NCI-H1436 treated with DMSO at 0.1 percent for 48 hours (cell line): ENCODE results near the gene TBC1D28.
"Not testable (repeated sequence)": the region's sequence is repeated elsewhere in the genome, so short reads cannot be mapped to it uniquely, and the experiment has no call there.

Experiments used
- DNase-seq: peaks from one replicate; lab custom pipeline; 2025; lab: John Stamatoyannopoulos, UW

TBC1D28 gene

GRCh38 chr17:18644291-18644690 is at the start of gene TBC1D28:
Gene TBC1D28, minus strand, starts transcription at chr17:18644391. Its CDS starts 3,039 bp downstream, at chr17:18641352.
- not testable (repeated sequence) for DNase-seq

DNA sequence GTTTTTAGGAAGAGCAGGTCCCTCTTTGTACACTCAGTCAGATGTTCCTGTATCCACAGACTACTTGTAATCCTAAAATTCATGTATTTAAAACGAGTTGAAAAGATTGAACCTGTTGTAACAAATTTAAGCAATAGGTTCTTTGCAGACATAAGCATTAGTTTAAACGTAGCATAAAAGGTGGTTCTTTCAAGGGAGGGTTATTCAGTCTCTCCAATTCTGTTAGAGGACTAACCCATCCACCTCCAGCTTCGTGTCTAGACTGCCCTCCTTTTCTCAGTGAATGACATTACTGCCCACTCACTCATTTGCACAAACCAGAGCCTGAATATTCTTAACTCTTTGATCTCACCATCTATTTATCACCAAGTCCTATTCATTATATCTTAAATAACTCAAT is 38.5 kb upstream of the TBC1D28 start:
- not testable (repeated sequence) for DNase-seq

GRCh38 chr17:18681767-18682571 is 37.8 kb upstream of the TBC1D28 start, which contains the start of gene FOXO3B:
Gene FOXO3B, minus strand, starts transcription at chr17:18682314. Its CDS starts 663 bp downstream, at chr17:18681651.
- peak; percentile 87 for DNase-seq

DNA sequence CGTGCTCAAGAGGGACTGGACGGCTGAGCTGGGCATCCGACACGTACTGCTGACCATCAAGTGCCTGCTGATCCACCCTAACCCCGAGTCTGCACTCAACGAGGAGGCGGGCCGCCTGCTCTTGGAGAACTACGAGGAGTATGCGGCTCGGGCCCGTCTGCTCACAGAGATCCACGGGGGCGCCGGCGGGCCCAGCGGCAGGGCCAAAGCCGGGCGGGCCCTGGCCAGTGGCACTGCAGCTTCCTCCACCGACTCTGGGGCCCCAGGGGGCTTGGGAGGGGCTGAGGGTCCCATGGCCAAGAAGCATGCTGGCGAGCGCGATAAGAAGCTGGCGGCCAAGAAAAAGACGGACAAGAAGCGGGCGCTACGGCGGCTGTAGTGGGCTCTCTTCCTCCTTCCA is 33.2 kb upstream of the TBC1D28 start:
- DNase-seq, result not testable (repeated sequence)

GRCh38 chr17:18676928-18677327 is 32.7 kb upstream of the TBC1D28 start:
- not testable (repeated sequence) for DNase-seq

- not testable (repeated sequence) for DNase-seq
These were observed 28.4 kb upstream of the TBC1D28 start for GRCh38 chr17:18672395-18673227.

GRCh38 chr17:18668625-18669024 is 24.4 kb upstream of the TBC1D28 start:
- not testable (repeated sequence) for DNase-seq

GRCh38 chr17:18667535-18667934 is 23.3 kb upstream of the TBC1D28 start:
- DNase-seq, result not testable (repeated sequence)

- not testable (repeated sequence) for DNase-seq
These were observed 22.1 kb upstream of the TBC1D28 start for GRCh38 chr17:18666326-18666725.

GRCh38 chr17:18661924-18662624 is 17.9 kb upstream of the TBC1D28 start:
- not testable (repeated sequence) for DNase-seq

GRCh38 chr17:18650094-18650493 is 5.9 kb upstream of the TBC1D28 start:
- DNase-seq, result not testable (repeated sequence)

DNA sequence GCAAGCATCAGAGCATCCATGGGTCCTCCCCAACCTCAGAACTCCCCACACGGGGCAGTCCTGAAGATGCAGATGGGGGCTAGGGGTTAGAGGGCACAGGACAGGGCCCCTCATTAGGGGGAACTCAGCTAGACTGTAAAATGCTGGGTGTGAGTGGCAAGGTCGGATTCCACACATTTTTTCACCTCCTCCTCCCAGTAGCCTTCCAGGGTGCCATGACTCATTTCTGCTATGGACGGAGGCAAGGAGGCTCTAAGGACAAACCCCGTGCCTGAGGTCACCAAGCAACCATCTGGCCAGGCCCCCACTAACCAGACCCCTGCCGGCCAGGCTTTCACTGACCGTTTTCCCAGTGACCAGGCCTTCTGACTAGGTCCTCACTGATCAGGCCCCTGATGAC is 1.1 kb downstream of the TBC1D28 start:
- DNase-seq, result not testable (repeated sequence)

- not testable (repeated sequence) for DNase-seq
These were observed 5.8 kb downstream of the TBC1D28 start for GRCh38 chr17:18638357-18638756.

DNA sequence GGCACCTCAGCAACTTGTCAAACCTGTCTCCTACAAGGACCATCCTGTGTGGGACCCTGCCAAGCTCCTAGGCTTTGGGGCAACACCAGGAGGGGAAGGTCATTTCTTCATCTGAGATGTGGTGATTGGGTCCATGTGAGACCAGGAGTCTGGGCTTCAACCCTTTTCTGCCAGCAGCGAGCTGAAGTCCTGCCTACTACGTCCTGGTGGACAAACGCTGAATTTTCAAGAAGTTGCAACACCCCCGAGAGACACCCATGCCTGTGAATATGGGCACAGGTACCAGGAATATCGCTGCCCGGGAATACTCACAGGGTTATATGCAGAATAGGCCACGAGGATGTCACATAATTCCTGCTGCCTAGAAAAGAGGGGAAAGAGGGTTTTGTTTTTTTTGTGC is 8.0 kb downstream of the TBC1D28 start:
- not testable (repeated sequence) for DNase-seq

DNA sequence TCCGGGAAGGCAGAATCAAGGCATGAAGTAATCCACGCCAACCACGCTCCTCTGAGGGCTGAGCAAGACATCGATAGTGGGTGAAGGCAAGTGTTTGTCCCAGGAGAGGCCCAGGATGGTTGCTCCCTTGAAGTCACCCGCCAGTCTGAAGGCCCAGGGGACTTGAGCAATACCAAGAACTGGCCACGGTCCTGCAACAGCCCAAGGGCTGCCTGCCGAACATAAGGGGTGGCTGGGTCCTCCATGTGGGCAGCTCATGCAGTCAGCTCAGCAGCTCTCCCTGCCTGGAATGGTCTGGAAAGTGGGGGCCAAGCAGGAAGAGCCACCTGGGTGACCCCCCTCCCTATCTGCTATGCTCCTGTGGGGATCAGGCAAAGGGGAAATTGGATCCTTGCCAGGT is 8.4 kb downstream of the TBC1D28 start:
- not testable (repeated sequence) for DNase-seq

DNA sequence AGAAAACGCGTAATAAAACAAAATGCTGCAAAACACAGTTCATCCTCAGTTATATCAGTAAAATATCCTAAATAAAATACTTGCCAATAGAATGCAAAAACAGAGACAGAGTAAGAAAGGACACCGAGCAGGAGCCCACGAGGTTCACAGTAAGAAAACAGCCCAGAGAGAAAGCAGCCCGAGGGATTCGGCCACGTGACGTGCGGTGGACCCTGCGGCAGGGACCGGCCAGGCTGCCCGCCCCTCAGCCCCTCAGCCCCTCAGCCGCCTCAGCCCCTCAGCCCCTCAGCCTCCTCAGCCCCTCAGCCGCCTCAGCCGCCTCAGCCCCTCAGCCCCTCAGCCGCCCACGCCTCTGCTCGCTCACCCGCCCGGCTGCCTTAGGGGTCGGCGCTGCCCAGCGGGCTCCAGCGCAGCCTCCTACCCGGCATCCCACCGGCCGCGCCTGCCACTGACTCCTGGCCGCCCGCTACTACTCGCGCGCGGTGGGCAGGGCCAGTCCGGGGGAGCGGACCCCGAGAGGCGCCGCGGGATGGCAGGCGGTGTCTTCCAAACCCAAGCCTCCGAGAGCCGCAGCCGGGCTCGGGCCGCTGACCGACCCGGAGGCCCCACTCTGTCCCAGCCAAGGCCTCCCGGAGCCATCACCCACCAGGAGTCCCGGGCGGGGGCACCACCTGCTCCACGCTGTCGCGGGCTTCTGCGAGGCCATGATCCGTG is 9.5 kb downstream of the TBC1D28 start:
- not testable (repeated sequence) for DNase-seq

DNA sequence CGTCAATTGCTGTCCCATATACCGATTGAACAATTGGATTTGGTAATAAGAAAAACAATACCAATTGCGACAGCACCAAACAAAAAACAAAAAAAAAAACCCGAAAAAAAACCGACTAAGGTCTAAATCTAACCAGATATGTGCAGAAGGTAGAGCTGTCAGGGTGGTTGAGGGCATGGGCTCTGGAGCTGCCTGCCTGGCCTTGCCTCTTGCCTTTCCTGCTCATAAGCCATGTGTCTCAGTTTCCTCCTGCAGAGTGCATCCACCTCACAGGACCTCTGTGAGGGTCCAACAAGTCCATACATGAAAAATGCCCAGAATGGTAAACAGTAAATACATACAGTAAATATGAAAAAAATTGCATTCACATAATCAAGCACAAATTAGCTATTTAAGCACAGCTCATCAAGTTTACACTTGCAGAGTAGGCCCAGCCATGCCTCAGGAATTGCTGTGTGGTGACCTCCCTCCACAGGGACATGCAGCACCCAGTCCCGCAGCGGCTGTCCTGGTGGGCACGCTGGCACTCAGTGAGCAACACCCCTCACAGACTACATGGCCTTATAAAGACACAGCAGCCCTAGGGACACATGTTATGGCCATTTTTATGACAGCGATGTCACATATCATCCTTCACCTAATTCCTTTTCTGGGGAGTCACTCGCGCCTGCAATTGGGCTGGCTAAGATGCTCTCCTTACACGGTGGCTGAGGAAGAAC is 17.9 kb downstream of the TBC1D28 start:
- no peak for DNase-seq

- DNase-seq, result not testable (repeated sequence)
These were observed 18.6 kb downstream of the TBC1D28 start for GRCh38 chr17:18625509-18626104.

DNA sequence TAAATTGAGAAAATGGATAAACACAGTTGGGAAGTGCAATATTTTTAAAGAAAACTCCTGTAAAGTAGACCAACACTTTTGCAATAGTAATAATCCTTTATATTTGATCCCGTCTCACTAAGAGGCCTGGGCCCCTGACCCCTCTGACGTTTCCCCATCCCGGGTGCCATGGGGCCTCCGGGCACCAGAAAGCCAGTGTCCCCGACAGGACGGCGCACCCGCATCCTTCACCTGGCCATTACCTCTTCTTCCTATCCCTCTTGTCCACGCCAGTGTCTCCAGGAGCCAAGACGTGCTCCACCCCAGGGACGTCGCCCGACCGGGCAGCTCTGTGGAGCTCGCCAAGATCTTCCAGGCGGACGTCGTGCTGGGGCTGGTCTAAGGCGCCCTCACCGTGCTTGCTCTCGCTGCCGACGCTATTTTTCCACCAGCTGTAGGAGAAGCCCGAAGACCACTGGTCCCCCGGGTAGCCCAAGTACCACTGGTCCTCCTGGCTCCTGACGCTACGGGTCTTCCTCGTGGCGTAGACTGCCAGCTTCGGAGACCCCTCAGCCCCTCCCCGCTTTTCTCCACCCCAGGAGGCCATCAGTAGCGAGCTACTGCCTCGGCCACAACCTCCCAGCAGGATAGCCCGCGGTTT is 19.2 kb downstream of the TBC1D28 start:
- DNase-seq, result not testable (repeated sequence)

- DNase-seq, result not testable (repeated sequence)
These were observed 26.6 kb downstream of the TBC1D28 start for GRCh38 chr17:18617613-18618012.
